ENCODE data around the gene FAM151A.

FAM151A gene

GRCh38 chr1:54615531-54616279 lies 7.6 kb downstream of the FAM151A start:
- H3K9me2 ChIP-seq (replicated peaks; ENCODE audit: insufficient read depth, low read length), result no peaks in the 10 kb centered on the region
- H3K9me3 ChIP-seq (replicated peaks; ENCODE audit: insufficient read depth, low read length), result no peaks in the 10 kb centered on the region
- TF ChIP-seq EZH2phosphoT487 (IDR thresholded peaks at IDR 0.05; ENCODE audit: low read length), result no peak
- no peak for TF ChIP-seq CTCF (IDR thresholded peaks at IDR 0.05; ENCODE audit: low read length)
- TF ChIP-seq EZH2 (optimal IDR thresholded peaks at IDR 0.05; ENCODE audit: low read depth, low read length), result no peak
- no peaks in the 10 kb centered on the region for H3F3A ChIP-seq (ENCODE audit: insufficient read depth, low read length)
- H3K9ac ChIP-seq (ENCODE audit: low read length), result no peak overlapping the region
- no peak for DNase-seq
- no peak overlapping the region for H3K4me3 ChIP-seq (ENCODE audit: low read length)
- H3K79me2 ChIP-seq (ENCODE audit: low read length), result no peaks in the 10 kb centered on the region
- H4K20me1 ChIP-seq (ENCODE audit: insufficient read depth, low read length), result no peaks in the 10 kb centered on the region
- no peak overlapping the region for H2AFZ ChIP-seq (ENCODE audit: low read length)
- no peak overlapping the region for H3K4me2 ChIP-seq (ENCODE audit: low read depth, low read length)
- no peaks in the 10 kb centered on the region for H3K27me3 ChIP-seq (replicated peaks; ENCODE audit: insufficient read depth, low read length)
- H3K36me3 ChIP-seq (replicated peaks; ENCODE audit: insufficient read depth, low read length), result no peaks in the 10 kb centered on the region
- H3K4me1 ChIP-seq (ENCODE audit: low read length), result no peaks in the 10 kb centered on the region
- H3K27ac ChIP-seq (ENCODE audit: low read length), result no peak overlapping the region

- Histone ChIP-seq H4K20me1 (ENCODE audit: insufficient read depth, low read length) (no peaks in the 10 kb centered on the region), H3K9ac (ENCODE audit: low read length) (no peak overlapping the region), H3K4me1 (ENCODE audit: low read length) (no peaks in the 10 kb centered on the region), H3K9me3 (replicated peaks; ENCODE audit: insufficient read depth, low read length) (no peaks in the 10 kb centered on the region), H3K9me2 (replicated peaks; ENCODE audit: insufficient read depth, low read length) (no peaks in the 10 kb centered on the region), H3K4me3 (ENCODE audit: low read length) (no peak overlapping the region), H2AFZ (ENCODE audit: low read length) (no peak overlapping the region), H3K27ac (ENCODE audit: low read length) (no peak overlapping the region), H3F3A (ENCODE audit: insufficient read depth, low read length) (no peaks in the 10 kb centered on the region), H3K27me3 (replicated peaks; ENCODE audit: insufficient read depth, low read length) (no peaks in the 10 kb centered on the region), H3K4me2 (ENCODE audit: low read depth, low read length) (no peak overlapping the region), H3K36me3 (replicated peaks; ENCODE audit: insufficient read depth, low read length) (no peaks in the 10 kb centered on the region), H3K79me2 (ENCODE audit: low read length) (no peaks in the 10 kb centered on the region)
- TF ChIP-seq CTCF (IDR thresholded peaks at IDR 0.05; ENCODE audit: low read length), result no peak
- no peak for TF ChIP-seq EZH2phosphoT487 (IDR thresholded peaks at IDR 0.05; ENCODE audit: low read length)
- TF ChIP-seq EZH2 (optimal IDR thresholded peaks at IDR 0.05; ENCODE audit: low read depth, low read length), result no peak
- no peak for DNase-seq
Observed at GRCh38 chr1:54614563-54614962, 8.8 kb downstream of the FAM151A start.

GRCh38 chr1:54614024-54614423 lies 9.3 kb downstream of the FAM151A start:
- Histone ChIP-seq H3K9ac (ENCODE audit: low read length) (no peak overlapping the region), H3K4me3 (ENCODE audit: low read length) (no peak overlapping the region), H4K20me1 (ENCODE audit: insufficient read depth, low read length) (no peaks in the 10 kb centered on the region), H3K27me3 (replicated peaks; ENCODE audit: insufficient read depth, low read length) (no peaks in the 10 kb centered on the region), H2AFZ (ENCODE audit: low read length) (no peak overlapping the region), H3K79me2 (ENCODE audit: low read length) (no peaks in the 10 kb centered on the region), H3K4me1 (ENCODE audit: low read length) (no peaks in the 10 kb centered on the region), H3K4me2 (ENCODE audit: low read depth, low read length) (no peak overlapping the region), H3F3A (ENCODE audit: insufficient read depth, low read length) (no peaks in the 10 kb centered on the region), H3K36me3 (replicated peaks; ENCODE audit: insufficient read depth, low read length) (no peaks in the 10 kb centered on the region), H3K9me2 (replicated peaks; ENCODE audit: insufficient read depth, low read length) (no peaks in the 10 kb centered on the region), H3K27ac (ENCODE audit: low read length) (no peak overlapping the region), H3K9me3 (replicated peaks; ENCODE audit: insufficient read depth, low read length) (no peaks in the 10 kb centered on the region)
- TF ChIP-seq EZH2 (optimal IDR thresholded peaks at IDR 0.05; ENCODE audit: low read depth, low read length) (no peak), EZH2phosphoT487 (IDR thresholded peaks at IDR 0.05; ENCODE audit: low read length) (no peak), CTCF (IDR thresholded peaks at IDR 0.05; ENCODE audit: low read length) (no peak)
- no peak for DNase-seq
